Endodermal cell (in vitro differentiated cells): ENCODE results near the gene MYRIP. TPM values are rescaled to one million over a fixed set of nuclear protein-coding genes. Genes with fewer than 3 reads are reported as not detected.

ENCODE experiments used
- DNase-seq: peaks from one replicate; pipeline ENCODE4 v3.0.0-alpha.2; 2017
- H3K27ac ChIP-seq: 2 replicates; pipeline ENCODE4 v1.5.1; 2013; ENCODE audit warnings: mild to moderate bottlenecking, low read depth, low read length, moderate library complexity
- H3K27me3 ChIP-seq: 2 replicates; pipeline ENCODE4 v1.6.1; 2013; ENCODE audit warnings: mild to moderate bottlenecking, low read length, moderate library complexity; ENCODE audit not compliant: insufficient read depth, control insufficient read depth, poor library complexity, severe bottlenecking
- H3K36me3 ChIP-seq: 2 replicates; pipeline ENCODE4 v1.7.0; 2013; ENCODE audit warnings: mild to moderate bottlenecking, low read length, moderate library complexity; ENCODE audit not compliant: control insufficient read depth, insufficient read depth
- H3K4me1 ChIP-seq: one replicate; pipeline ENCODE4 v1.7.0; 2013; ENCODE audit warnings: low read length; ENCODE audit not compliant: control insufficient read depth, insufficient read depth
- H3K4me3 ChIP-seq: 2 replicates; pipeline ENCODE4 v1.5.1; 2013; ENCODE audit warnings: mild to moderate bottlenecking, low read length, moderate library complexity
- H3K9ac ChIP-seq: 2 replicates; pipeline ENCODE4 v1.6.1; 2013; ENCODE audit warnings: mild to moderate bottlenecking, low read length, moderate library complexity; ENCODE audit not compliant: poor library complexity, severe bottlenecking; ENCODE audit errors: extremely low read depth
- H3K9me3 ChIP-seq: 2 replicates; pipeline ENCODE4 v1.6.1; 2013; ENCODE audit warnings: mild to moderate bottlenecking, low read length, moderate library complexity; ENCODE audit not compliant: control insufficient read depth
- H3K27ac Mint-ChIP-seq: 2 replicates; pipeline ENCODE4 v1.8.0; 2020; ENCODE audit warnings: mixed read lengths
- H3K27me3 Mint-ChIP-seq: 2 replicates; pipeline ENCODE4 v1.8.0; 2021; ENCODE audit warnings: mild to moderate bottlenecking, mixed read lengths; ENCODE audit not compliant: insufficient read depth
- H3K36me3 Mint-ChIP-seq: 2 replicates; pipeline ENCODE4 v1.8.0; 2020; ENCODE audit warnings: low read depth, mixed read lengths
- H3K4me1 Mint-ChIP-seq: 2 replicates; pipeline ENCODE4 v1.8.0; 2020; ENCODE audit warnings: mixed read lengths
- H3K4me3 Mint-ChIP-seq: 2 replicates; pipeline ENCODE4 v1.8.0; 2020; ENCODE audit warnings: mild to moderate bottlenecking, moderate library complexity, mixed read lengths
- H3K9me3 Mint-ChIP-seq: 2 replicates; pipeline ENCODE4 v1.8.0; 2020; ENCODE audit warnings: mild to moderate bottlenecking, mixed read lengths
- CTCF ChIP-seq: fragments of 200-600 bp; sonication (generic); conservative IDR thresholded peaks from 2 replicates; pipeline ENCODE4 v1.5.0; 2021; ENCODE audit warnings: antibody characterized with exemption, mild to moderate bottlenecking
- WGBS, 2 experiments: methylation state at CpG; one replicate each; pipeline versions ENCODE4 v1.1.5 to v1.1.7; 2013; ENCODE audit warnings: missing lambda C conversion rate in 2 of 2, mixed read lengths in 1 of 2; ENCODE audit not compliant: insufficient coverage in 1 of 2, insufficient read length in 1 of 2; 5-methylcytosine and 5-hydroxymethylcytosine counted together
- total RNA-seq, 2 donors: library from RNA; stranded (reverse); fragmentation: NEBNext Ultra II Directional in 1 of 2; extraction: Animal tissue kit (Norgen Biotek cat#: 25700) in 1 of 2; gene quantifications; 2 replicates in 1 of 2; 3 replicates in 1 of 2; pipeline ENCODE4 v1.2.1, GENCODE V29; 2021

Gene MYRIP
- total RNA-seq, 2 donors from 2014 or later: 4.3 to 4.6 TPM

DNA sequence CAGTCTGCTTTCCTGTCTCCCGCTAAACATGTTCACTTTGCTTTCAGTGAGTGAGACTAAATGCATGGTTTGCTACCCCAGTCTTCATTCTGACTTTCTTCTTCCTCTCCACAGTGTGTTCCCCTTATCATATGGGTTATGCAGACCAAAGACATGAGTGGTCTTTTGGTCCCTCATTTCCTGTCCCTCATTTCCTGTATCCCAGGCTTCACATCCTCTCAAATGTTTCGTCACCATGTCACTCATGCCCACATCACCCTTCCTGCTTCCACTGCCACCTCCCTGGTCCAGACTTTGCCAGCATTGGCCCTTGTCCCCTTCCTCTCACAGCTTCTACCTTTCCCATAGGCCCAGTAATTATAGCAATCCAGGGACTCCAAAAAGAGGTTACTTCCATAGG, 209.0 kb downstream of the MYRIP start:
- WGBS, 2 experiments: 83 to 94% methylated on average over 2 of the region's 2 CpGs
- H3K27me3 ChIP-seq: no peaks in the 10 kb centered on the region
- no peak overlapping the region for H3K27ac ChIP-seq
- Mint-ChIP-seq H3K4me3 (no peak overlapping the region), H3K9me3 (peaks cover 1% of the 10 kb centered on the region), H3K27me3 (no peaks in the 10 kb centered on the region), H3K4me1 (no peaks in the 10 kb centered on the region), H3K36me3 (no peaks in the 10 kb centered on the region), H3K27ac (no peak overlapping the region)
- no peak overlapping the region for H3K9ac ChIP-seq
- H3K4me1 ChIP-seq: no peaks in the 10 kb centered on the region
- no peaks in the 10 kb centered on the region for H3K9me3 ChIP-seq
- H3K36me3 ChIP-seq: no peaks in the 10 kb centered on the region
- no peak overlapping the region for H3K4me3 ChIP-seq
- no peak for DNase-seq
- no peak for TF ChIP-seq CTCF

- no peaks in the 10 kb centered on the region for H3K36me3 ChIP-seq
- TF ChIP-seq CTCF: no peak
- no peaks in the 10 kb centered on the region for H3K4me1 ChIP-seq
- no peak overlapping the region for H3K4me3 ChIP-seq
- H3K9me3 ChIP-seq: peaks cover 2% of the 10 kb centered on the region
- H3K9ac ChIP-seq: no peak overlapping the region
- Mint-ChIP-seq H3K36me3 (no peaks in the 10 kb centered on the region), H3K4me3 (no peak overlapping the region), H3K9me3 (peaks cover 11% of the 10 kb centered on the region), H3K27me3 (no peaks in the 10 kb centered on the region), H3K4me1 (no peaks in the 10 kb centered on the region), H3K27ac (no peak overlapping the region)
- DNase-seq: no peak
- 97 to 100% methylated on average over 1 to 2 of the region's 3 CpGs for WGBS, 2 experiments
- H3K27me3 ChIP-seq: no peaks in the 10 kb centered on the region
- H3K27ac ChIP-seq: no peak overlapping the region
These were observed 210.0 kb downstream of the MYRIP start for GRCh38 chr3:40019376-40019775.

DNA sequence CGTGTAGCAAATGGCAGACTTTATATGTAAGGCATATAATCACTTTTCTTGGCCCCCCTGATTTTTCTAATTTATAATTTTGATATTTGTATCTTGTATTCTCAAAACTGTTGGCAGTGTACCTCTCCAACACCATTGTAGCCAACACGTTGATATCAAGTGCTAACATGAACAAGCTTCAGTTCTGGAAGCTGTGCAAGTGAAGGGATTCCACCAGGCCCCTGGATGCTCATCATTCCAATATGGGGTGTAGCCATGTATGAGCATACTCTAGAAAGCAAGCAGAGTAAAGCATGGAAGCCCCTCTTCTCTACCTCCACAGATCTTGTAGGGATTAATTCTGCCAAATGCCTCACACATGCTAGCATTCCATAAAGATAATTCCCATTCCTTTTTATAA, 211.3 kb downstream of the MYRIP start:
- no peaks in the 10 kb centered on the region for H3K27me3 Mint-ChIP-seq
- no peaks in the 10 kb centered on the region for H3K36me3 Mint-ChIP-seq
- H3K4me3 ChIP-seq: no peak overlapping the region
- no peak overlapping the region for H3K27ac Mint-ChIP-seq
- H3K4me3 Mint-ChIP-seq: no peak overlapping the region
- no peak overlapping the region for H3K27ac ChIP-seq
- H3K9me3 ChIP-seq: peaks cover 15% of the 10 kb centered on the region
- TF ChIP-seq CTCF: no peak
- no peaks in the 10 kb centered on the region for H3K4me1 Mint-ChIP-seq
- DNase-seq: no peak
- H3K4me1 ChIP-seq: no peaks in the 10 kb centered on the region
- 93 to 100% methylated on average over 1 to 2 of the region's 2 CpGs for WGBS, 2 experiments
- no peaks in the 10 kb centered on the region for H3K27me3 ChIP-seq
- H3K9me3 Mint-ChIP-seq: peaks cover 24% of the 10 kb centered on the region
- no peak overlapping the region for H3K9ac ChIP-seq
- H3K36me3 ChIP-seq: no peaks in the 10 kb centered on the region
